Astrocyte (in vitro differentiated cells and primary cell): Measurements from ENCODE around the gene TGM1.

Experiments
- EZH2 ChIP-seq: IDR thresholded peaks from 2 replicates; pipeline ENCODE4 v1.6.1; 2012; ENCODE audit warnings: mild to moderate bottlenecking, low read length, inconsistent platforms; ENCODE audit not compliant: insufficient read depth
- TF ChIP-seq, protein P1 (sequence below): IDR thresholded peaks from 2 replicates; pipeline ENCODE4 v1.5.1; 2011; ENCODE audit warnings: low read depth, mild to moderate bottlenecking, inconsistent platforms, low read length, moderate library complexity; ENCODE audit not compliant: insufficient read depth

GRCh38 chr14:24211311-24211710, 51.7 kb downstream of the TGM1 start:
- TF ChIP-seq, protein P1, sequence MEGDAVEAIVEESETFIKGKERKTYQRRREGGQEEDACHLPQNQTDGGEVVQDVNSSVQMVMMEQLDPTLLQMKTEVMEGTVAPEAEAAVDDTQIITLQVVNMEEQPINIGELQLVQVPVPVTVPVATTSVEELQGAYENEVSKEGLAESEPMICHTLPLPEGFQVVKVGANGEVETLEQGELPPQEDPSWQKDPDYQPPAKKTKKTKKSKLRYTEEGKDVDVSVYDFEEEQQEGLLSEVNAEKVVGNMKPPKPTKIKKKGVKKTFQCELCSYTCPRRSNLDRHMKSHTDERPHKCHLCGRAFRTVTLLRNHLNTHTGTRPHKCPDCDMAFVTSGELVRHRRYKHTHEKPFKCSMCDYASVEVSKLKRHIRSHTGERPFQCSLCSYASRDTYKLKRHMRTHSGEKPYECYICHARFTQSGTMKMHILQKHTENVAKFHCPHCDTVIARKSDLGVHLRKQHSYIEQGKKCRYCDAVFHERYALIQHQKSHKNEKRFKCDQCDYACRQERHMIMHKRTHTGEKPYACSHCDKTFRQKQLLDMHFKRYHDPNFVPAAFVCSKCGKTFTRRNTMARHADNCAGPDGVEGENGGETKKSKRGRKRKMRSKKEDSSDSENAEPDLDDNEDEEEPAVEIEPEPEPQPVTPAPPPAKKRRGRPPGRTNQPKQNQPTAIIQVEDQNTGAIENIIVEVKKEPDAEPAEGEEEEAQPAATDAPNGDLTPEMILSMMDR = no peak
- no peak for TF ChIP-seq EZH2
